ENCODE measurements around the gene PRMT2. TPM values are rescaled to one million over a fixed set of nuclear protein-coding genes. Genes with fewer than 3 reads are reported as not detected.

PRMT2 gene
- total RNA-seq, 4 donors from 2014 or later = 15.5 to 33.5 (median 25.1) TPM

DNA sequence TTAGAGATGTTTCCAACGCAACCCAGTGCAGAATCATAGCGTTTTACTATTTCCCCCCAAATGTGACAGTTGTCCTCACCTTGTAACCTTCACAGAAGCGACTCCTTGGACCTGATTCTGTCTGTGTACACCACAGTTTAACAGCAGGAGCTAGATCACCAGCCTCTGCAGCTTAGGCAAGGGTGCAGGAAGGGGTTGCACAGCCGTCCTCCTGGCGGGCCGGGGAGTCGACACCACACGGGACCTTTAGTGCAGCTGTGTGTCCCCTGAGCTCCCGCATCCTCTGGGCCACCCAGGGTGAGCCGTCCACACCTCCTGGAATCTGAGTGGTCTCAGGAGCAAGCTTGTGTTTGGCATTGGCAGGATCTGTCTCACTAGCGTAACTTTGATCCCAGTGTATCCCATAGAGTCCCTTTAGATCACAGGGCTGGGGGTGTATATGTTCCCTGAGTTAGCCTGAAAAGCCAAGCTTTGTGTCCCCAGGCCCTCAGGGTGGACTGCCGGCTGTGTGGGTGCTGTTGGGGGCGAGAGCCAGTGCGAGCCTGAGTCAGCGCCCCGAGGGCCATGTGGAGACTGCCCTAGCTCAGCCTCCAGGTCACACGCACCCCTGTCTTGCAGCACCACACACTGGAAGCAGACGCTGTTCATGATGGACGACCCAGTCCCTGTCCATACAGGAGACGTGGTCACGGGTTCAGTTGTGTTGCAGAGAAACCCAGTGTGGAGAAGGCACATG, 27.5 kb downstream of the PRMT2 start:
- Histone ChIP-seq H3K27ac (no peak overlapping the region), H3K9me3 (no peaks in the 10 kb centered on the region), H3K4me1 (peaks cover 4 to 7% of the 10 kb centered on the region in 2 donors), H3K36me3 (peaks cover 0 to 14% of the 10 kb centered on the region in 2 donors), H3K27me3 (peaks cover 0 to 17% (median 12%) of the 10 kb centered on the region in 3 donors), H3K4me3 (no peak overlapping the region)
- in situ Hi-C loops (cut with MboI; ENCODE audit: low sequenced_read_pairs in 4 of 4) = no loop called here
- DNase-seq = no peak
- TF ChIP-seq, protein P1, sequence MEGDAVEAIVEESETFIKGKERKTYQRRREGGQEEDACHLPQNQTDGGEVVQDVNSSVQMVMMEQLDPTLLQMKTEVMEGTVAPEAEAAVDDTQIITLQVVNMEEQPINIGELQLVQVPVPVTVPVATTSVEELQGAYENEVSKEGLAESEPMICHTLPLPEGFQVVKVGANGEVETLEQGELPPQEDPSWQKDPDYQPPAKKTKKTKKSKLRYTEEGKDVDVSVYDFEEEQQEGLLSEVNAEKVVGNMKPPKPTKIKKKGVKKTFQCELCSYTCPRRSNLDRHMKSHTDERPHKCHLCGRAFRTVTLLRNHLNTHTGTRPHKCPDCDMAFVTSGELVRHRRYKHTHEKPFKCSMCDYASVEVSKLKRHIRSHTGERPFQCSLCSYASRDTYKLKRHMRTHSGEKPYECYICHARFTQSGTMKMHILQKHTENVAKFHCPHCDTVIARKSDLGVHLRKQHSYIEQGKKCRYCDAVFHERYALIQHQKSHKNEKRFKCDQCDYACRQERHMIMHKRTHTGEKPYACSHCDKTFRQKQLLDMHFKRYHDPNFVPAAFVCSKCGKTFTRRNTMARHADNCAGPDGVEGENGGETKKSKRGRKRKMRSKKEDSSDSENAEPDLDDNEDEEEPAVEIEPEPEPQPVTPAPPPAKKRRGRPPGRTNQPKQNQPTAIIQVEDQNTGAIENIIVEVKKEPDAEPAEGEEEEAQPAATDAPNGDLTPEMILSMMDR (IDR thresholded peaks at IDR 0.05 in 4 of 5, conservative IDR thresholded peaks at IDR 0.05 in 1 of 5) = no peak
- no peak for TF ChIP-seq POLR2A (IDR thresholded peaks at IDR 0.05)
- no peak for ATAC-seq
- intact Hi-C loops (cut with DNase I; ENCODE audit: low total_unique reads) = no loop called here

- peaks cover 0 to 14% of the 10 kb centered on the region in 2 donors for H3K36me3 ChIP-seq
- H3K4me3 ChIP-seq = no peak overlapping the region
- TF ChIP-seq POLR2A (IDR thresholded peaks at IDR 0.05) = no peak
- TF ChIP-seq, protein P1 (IDR thresholded peaks at IDR 0.05 in 4 of 5, conservative IDR thresholded peaks at IDR 0.05 in 1 of 5) = no peak
- peaks cover 5 to 23% (median 15%) of the 10 kb centered on the region in 3 donors for H3K27me3 ChIP-seq
- no peak overlapping the region for H3K27ac ChIP-seq
- intact Hi-C loops (cut with DNase I; ENCODE audit: low total_unique reads) (no loop called here), in situ Hi-C loops (cut with MboI; ENCODE audit: low sequenced_read_pairs in 4 of 4) (no loop called here)
- no peak for ATAC-seq
- no peak for DNase-seq
- H3K9me3 ChIP-seq = no peaks in the 10 kb centered on the region
- peaks cover 7 to 8% of the 10 kb centered on the region in 2 donors for H3K4me1 ChIP-seq
These were observed 28.3 kb downstream of the PRMT2 start for GRCh38 chr21:46663754-46664153.

DNA sequence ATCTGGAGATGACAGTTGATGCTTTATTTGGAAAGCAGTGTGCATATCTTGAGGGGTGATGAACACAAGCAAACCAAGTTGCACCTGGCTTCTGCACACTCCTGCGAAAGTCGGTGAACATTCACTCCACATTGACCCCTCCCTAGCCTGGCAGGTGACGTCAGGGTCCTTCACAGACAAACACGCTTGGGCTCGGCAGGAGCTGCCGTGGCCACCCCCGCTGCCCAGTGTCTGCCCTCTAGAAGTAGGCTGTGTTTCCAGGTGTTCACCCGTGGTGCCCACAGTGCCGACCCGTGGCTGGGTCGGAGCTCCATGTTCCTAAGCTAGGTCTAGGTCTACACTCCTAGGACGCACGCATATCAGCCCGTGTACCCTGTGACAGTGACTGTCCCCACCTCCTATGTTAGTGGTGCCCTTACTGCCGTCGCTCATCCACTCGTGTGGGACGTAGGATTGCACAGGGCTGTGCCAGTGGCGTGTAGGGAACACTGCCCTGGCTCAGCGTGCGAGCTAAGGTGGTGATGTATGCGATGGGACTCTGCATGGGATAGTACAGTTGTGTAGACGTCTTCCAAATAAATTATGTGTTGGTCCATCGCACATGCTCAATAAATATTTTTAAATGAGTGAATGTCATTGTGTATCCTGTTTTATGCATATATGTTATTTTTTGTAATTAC, 29.0 kb downstream of the PRMT2 start:
- in situ Hi-C loops (cut with MboI; ENCODE audit: low sequenced_read_pairs in 4 of 4) (no loop called here), intact Hi-C loops (cut with DNase I; ENCODE audit: low total_unique reads) (no loop called here)
- DNase-seq = no peak
- no peak overlapping the region for H3K27ac ChIP-seq
- H3K4me3 ChIP-seq = no peak overlapping the region
- no peaks in the 10 kb centered on the region for H3K9me3 ChIP-seq
- TF ChIP-seq, protein P1 (IDR thresholded peaks at IDR 0.05 in 4 of 5, conservative IDR thresholded peaks at IDR 0.05 in 1 of 5) = no peak
- TF ChIP-seq POLR2A (IDR thresholded peaks at IDR 0.05) = no peak
- peaks cover 7 to 8% of the 10 kb centered on the region in 2 donors for H3K4me1 ChIP-seq
- no peak for ATAC-seq
- peaks cover 8 to 25% (median 15%) of the 10 kb centered on the region in 3 donors for H3K27me3 ChIP-seq
- peaks cover 0 to 14% of the 10 kb centered on the region in 2 donors for H3K36me3 ChIP-seq

DNA sequence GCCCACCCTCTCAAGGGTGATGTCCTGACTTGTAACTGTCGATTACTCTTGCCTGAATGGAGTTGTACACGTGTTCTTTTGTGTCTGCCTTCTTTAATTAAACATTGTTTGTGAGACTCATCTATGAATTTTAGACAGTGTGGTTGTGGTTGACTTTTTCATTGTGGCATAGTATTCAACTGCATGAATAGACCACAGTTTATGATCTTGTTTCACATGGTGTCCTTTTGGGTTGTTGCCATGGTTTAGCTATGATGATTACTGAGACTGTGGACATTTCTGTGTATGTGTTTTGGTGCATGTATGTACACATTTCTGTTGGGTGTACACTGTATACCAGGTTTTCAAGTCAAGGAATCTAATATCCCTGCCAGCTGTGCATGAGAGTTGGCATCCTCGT, 30.1 kb downstream of the PRMT2 start:
- Histone ChIP-seq H3K9me3 (no peaks in the 10 kb centered on the region), H3K4me1 (peaks cover 7 to 8% of the 10 kb centered on the region in 2 donors), H3K27ac (no peak overlapping the region), H3K27me3 (peaks cover 14 to 28% (median 23%) of the 10 kb centered on the region in 3 donors), H3K4me3 (no peak overlapping the region), H3K36me3 (peaks cover 0 to 14% of the 10 kb centered on the region in 2 donors)
- intact Hi-C loops (cut with DNase I; ENCODE audit: low total_unique reads) = no loop called here
- DNase-seq = no peak
- ATAC-seq = no peak
- TF ChIP-seq POLR2A (IDR thresholded peaks at IDR 0.05) = no peak
- TF ChIP-seq, protein P1 (IDR thresholded peaks at IDR 0.05 in 4 of 5, conservative IDR thresholded peaks at IDR 0.05 in 1 of 5) = no peak
- in situ Hi-C loops (cut with MboI; ENCODE audit: low sequenced_read_pairs in 4 of 4) = no loop called here
